ENCODE data around the gene CD247. TPM values are rescaled to one million over a fixed set of nuclear protein-coding genes. Genes with fewer than 3 reads are reported as not detected.

The CD247 gene
- total and polyA plus RNA-seq, 2 of the 4 experiments (the other 2 are of a cell fraction), result not detected

DNA sequence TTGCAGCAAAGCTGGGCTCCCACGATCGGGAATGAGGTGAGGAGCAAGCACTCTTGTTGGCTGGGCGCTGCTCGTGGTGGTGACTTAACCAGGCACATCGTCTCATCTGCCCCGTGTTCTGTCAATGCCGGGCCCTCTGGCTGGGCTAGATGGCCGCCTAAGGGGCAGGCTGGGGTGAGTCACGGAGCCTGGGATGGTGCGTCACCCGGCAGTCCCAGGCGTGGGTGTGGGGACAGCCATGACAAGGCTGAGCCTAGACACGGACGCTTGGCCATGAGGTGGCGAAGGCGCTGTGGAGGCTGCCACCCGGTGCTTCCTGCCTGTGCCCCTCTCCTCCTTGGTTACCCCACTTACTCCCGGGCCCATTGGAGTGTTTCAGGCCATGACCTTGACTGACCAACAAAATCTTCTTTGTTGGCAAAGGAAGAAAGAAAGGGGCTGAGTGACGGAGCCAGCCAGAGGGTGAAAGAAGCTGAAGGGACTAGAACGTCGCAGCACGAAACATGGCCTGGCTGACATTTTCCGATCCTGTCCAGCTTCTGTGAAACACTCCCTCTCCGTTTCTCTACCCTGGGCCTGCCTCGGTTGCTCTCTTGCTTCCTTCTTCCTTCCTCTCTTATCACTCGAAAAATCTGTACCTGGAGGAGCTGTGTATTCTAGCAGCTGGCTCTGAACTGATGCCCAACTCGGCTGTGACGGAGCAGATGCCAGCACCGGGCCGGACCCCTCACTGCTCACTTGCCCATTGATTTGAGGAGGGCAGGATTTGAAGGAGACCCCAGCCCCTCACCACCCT is 596 bp downstream of the CD247 start:
- Histone ChIP-seq H3K4me3 (ENCODE audit: insufficient read depth, low read depth, low read length) (no peak overlapping the region), H2BK5ac (ENCODE audit: low read depth, low read length, poor library complexity, severe bottlenecking) (no peak overlapping the region), H3K79me1 (ENCODE audit: low read depth in 1 of 2, low read length in 2 of 2) (no peaks in the 10 kb centered on the region), H3K4me1 (ENCODE audit: control insufficient read depth, insufficient read depth, low read length) (no peaks in the 10 kb centered on the region), H4K5ac (ENCODE audit: low read depth, low read length) (no peak overlapping the region), H4K20me1 (ENCODE audit: insufficient read depth, low read length) (no peaks in the 10 kb centered on the region), H3K18ac (ENCODE audit: low read depth, low read length) (no peak overlapping the region), H2BK120ac (ENCODE audit: low read depth, low read length) (no peak overlapping the region), H4K91ac (ENCODE audit: insufficient read depth, low read depth, low read length) (no peak overlapping the region), H3K14ac (replicated peaks; ENCODE audit: low read depth, low read length) (no peak overlapping the region), H3K27me3 (ENCODE audit: control insufficient read depth, insufficient read depth, low read length) (peaks cover 5% of the 10 kb centered on the region), H4K8ac (ENCODE audit: low read depth in 2 of 2, low read length in 2 of 2) (no peak overlapping the region), H3K23ac (ENCODE audit: low read depth, low read length) (no peak overlapping the region), H3K9ac (ENCODE audit: low read depth, low read length) (no peak overlapping the region), H2BK20ac (ENCODE audit: low read depth, low read length) (no peak overlapping the region), H3K9me3 (ENCODE audit: control insufficient read depth, insufficient read depth, low read length) (no peaks in the 10 kb centered on the region), H3K27ac (ENCODE audit: insufficient read depth, low read length) (no peak overlapping the region), H2AK9ac (replicated peaks; ENCODE audit: low read depth, low read length, poor library complexity) (no peak overlapping the region), H2AK5ac (ENCODE audit: low read depth, low read length) (no peak overlapping the region), H3K9me1 (ENCODE audit: insufficient read depth, low read length) (no peaks in the 10 kb centered on the region), H3K4ac (ENCODE audit: low read depth, low read length) (no peak overlapping the region), H2AFZ (replicated peaks; ENCODE audit: low read length, poor library complexity) (no peak overlapping the region), H3K4me2 (ENCODE audit: low read depth, low read length) (no peak overlapping the region), H2BK15ac (ENCODE audit: low read depth, low read length) (no peak overlapping the region), H3K36me3 (ENCODE audit: control insufficient read depth, insufficient read depth, low read length) (no peaks in the 10 kb centered on the region), H3K56ac (ENCODE audit: extremely low read depth, insufficient read depth, low read length) (no peak overlapping the region)
- DNase-seq (no peak), ATAC-seq (ENCODE audit: low read depth) (no peak)
- dilution Hi-C loops (cut with HindIII; ENCODE audit: low sequenced_read_pairs, unreplicated experiment), result no loop called here
- ChIA-PET POLR2A (ENCODE audit: unreplicated experiment) (no interaction called here), CTCF (interaction anchor here (1.1 to 1.4 kb wide), 2 partner anchors 10 to 51 kb away, joined by 3 read pairs; no protein-coding TSS in a partner anchor)
- in situ Hi-C loops (cut with MboI; ENCODE audit: low sequenced_read_pairs), result no loop called here
- TF ChIP-seq SMC3 (IDR thresholded peaks at IDR 0.05; ENCODE audit: low read depth, low read length) (no peak), USF2 (IDR thresholded peaks at IDR 0.05; ENCODE audit: low read depth, low read length) (no peak)
- intact Hi-C loops (cut with micrococcal nuclease), result no loop called here
- WGBS, 2 experiments (ENCODE audit: extremely low coverage in 2 of 2, insufficient read length in 1 of 2), result 77% methylated on average over 7 of the region's 30 CpGs; no CpG with 5 or more reads in 1 of the 2 experiments
- BruUV-seq (replicated peaks), result no TSS peak
